GM12872 (cell line): ENCODE measurements around the gene TSHZ2.

Experiments used
- CTCF ChIP-seq: IDR thresholded peaks from 3 replicates; pipeline ENCODE4 v1.5.1; 2011; ENCODE audit warnings: low read depth, mild to moderate bottlenecking, low read length, moderate library complexity; ENCODE audit not compliant: insufficient read depth

The TSHZ2 gene

GRCh38 chr20:53174454-53174853 lies 202.3 kb downstream of the TSHZ2 start:
- no peak for TF ChIP-seq CTCF

- TF ChIP-seq CTCF = no peak
Observed at GRCh38 chr20:53175135-53175780, 203.1 kb downstream of the TSHZ2 start.

GRCh38 chr20:53176134-53176533 lies 204.0 kb downstream of the TSHZ2 start:
- TF ChIP-seq CTCF = no peak

GRCh38 chr20:53177687-53178086 lies 205.5 kb downstream of the TSHZ2 start:
- no peak for TF ChIP-seq CTCF

- no peak for TF ChIP-seq CTCF
Observed at GRCh38 chr20:53179749-53180148, 207.6 kb downstream of the TSHZ2 start.

GRCh38 chr20:53180928-53181362 lies 208.8 kb downstream of the TSHZ2 start:
- TF ChIP-seq CTCF = no peak

GRCh38 chr20:53181866-53182376 lies 209.8 kb downstream of the TSHZ2 start:
- TF ChIP-seq CTCF = no peak
